ENCODE results near the gene ZNF346.

Gene ZNF346

DNA sequence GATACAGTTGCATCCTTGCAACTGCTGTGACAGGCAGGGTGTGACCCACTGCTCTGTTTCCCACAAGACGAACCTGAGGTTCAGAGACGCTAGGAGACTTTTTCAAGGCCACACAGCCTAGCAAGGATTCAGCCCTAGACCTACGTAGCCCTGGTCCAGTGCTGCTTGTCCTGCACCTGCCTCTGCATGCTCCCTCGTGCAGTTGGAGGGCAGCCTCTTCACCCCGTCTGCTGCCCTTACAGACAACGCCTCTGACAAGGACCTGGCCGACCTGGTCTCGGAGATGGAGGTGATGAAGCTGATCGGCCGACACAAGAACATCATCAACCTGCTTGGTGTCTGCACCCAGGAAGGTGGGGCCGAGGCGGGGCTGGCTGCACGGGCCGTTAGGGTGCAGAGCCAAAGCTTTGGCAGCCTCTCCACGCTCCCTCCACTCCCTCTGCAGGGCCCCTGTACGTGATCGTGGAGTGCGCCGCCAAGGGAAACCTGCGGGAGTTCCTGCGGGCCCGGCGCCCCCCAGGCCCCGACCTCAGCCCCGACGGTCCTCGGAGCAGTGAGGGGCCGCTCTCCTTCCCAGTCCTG is 72.7 kb downstream of the ZNF346 start:
- no peak for DNase-seq

DNA sequence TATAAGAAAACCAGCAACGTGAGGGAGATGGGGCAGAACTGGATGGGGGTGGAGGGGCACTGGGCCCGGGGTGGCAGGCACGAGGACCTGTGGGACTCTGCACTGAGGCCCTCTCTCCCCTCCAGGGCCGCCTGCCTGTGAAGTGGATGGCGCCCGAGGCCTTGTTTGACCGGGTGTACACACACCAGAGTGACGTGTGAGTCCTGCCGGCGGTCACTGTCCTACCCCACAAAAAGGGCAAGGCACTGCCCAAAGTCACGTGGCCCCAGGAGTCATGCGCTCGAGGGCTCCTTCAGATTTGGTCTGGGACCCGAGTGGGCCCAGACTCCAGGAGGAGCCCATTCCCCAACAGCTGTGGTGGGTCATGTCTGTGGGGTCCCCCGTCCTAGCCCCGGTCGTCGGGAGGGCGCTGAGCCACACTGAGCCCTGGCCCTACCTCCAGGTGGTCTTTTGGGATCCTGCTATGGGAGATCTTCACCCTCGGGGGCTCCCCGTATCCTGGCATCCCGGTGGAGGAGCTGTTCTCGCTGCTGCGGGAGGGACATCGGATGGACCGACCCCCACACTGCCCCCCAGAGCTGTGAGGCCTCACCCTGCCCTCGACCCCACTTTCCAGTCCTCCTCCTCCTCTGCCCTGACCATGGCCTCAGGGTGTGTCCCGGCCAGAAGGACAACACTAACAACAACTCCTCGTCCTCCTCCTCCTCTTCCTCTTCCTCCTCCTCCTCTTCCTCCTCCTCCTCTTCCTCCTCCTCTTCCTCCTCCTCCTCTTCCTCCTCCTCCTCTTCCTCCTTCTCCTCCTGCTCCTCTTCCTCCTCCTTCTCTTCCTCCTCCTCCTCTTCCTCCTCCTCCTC is 73.9 kb downstream of the ZNF346 start:
- DNase-seq: no peak

- no peak for DNase-seq
Measured at GRCh38 chr5:177097016-177097985, 74.8 kb downstream of the ZNF346 start.

GRCh38 chr5:177098120-177098469 is 75.6 kb downstream of the ZNF346 start:
- DNase-seq: no peak

DNA sequence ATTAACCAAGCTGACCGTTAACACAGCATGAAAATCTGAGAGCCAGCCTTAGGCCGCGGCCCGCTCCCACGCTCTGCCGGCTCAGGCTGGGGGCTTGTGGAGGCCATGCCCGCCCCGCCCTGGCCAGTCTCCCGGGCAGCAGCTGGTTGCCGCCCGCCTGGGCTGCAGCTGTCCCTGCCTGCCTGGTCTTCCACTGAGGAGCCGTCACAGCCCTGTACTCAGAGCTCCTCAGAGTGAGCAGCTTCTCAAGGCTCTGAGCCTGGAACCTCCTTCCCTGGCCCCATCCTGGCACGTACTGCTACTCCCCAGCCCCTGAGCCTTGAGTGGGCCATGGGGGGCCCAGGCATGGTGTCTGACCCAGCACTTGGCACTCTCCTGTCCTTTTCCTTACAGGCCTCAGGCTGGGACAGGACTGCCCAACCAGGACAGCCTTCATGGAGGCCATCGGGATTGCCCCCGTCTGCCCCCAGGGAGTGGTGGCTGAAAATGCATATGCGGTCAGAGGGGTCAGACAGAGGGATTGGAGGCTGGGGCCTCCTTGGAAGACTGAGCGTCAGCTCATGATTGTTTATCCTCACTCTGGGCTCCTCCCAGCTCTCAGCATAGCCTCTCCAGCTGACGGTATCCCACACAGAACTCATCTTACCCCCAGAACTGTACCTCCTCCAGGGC is 76.1 kb downstream of the ZNF346 start:
- no peak for DNase-seq

- no peak for DNase-seq
Measured at GRCh38 chr5:177099422-177100093, 77.1 kb downstream of the ZNF346 start.

GRCh38 chr5:177100714-177101121 is 78.2 kb downstream of the ZNF346 start:
- no peak for DNase-seq

- no peak for DNase-seq
Measured at GRCh38 chr5:177103523-177104253, 81.2 kb downstream of the ZNF346 start.

- no peak for DNase-seq
Measured at GRCh38 chr5:177105691-177106476, 83.4 kb downstream of the ZNF346 start.

DNA sequence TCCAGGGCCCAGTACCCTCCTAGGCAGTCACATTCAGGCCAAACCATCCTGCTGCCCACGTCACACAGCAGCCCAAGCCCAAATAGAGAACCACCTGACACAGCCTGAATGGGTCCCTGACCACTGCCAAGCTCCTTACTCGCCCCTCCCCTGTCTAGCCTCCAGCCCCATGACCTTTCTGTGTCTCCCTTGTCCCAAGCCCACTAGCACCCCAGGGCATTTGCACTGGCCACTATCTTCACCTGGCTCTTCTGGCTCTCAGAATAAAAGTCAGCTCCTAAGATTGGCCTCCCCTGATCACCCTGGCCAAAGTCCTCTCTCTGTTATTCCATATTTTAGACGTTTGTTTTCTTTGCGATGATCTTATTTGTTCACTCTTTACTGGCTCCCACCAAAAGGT is 84.7 kb downstream of the ZNF346 start:
- DNase-seq: no peak

DNA sequence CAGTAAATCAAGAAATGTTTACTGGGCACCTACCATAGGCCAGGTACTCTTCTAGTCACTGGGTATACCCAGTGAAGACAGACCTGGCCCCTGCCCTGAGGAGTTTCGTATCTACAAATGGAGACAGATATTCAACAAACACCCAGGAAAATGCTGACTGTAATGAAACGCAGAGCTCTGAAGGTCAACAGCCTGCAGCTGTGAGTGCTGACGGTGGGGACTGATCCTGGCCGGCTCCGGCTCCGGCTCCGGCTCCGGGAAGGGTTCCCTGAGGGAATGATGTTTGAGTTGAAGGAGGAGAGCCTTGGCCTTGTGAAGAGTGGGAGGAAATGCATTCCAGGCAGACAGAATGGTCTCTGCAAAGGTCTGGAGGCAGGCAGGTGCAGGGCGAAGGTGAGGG is 87.3 kb downstream of the ZNF346 start:
- no peak for DNase-seq

GRCh38 chr5:177111720-177112394 is 89.4 kb downstream of the ZNF346 start:
- no peak for DNase-seq

DNA sequence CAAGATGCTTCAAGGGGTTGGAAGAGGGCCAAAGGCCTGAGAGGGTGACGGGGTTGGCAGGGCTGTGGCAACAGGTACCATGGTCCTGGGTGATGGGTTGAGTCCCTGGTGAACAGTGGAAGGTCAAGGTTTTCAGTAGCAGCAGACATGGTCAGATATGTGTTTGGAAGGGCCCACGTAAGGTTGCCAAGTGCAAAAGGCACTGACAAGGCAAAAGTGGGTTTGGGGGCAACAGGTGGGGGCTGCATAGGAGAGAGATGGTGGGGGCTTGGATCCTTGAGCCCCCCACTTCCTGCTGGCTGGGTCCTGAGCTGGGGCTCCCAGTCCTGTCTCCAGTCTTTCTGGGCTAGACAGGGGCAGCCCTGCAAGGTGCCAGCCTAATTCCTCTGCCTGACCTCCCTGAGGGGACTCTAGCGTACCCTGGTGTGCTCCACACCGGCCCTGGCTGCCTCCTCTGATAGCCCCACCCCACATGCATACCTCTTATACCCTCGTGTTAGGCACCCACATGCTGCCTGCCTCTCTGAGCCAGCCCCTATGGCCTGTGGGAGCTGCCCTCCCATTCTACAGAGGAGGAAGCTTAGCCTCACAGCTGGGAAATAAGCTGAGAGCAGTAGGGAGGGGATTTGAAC is 90.2 kb downstream of the ZNF346 start:
- DNase-seq: no peak

GRCh38 chr5:177113566-177114424 is 91.3 kb downstream of the ZNF346 start:
- DNase-seq: peak; percentile 59

GRCh38 chr5:177116631-177117373 is 94.3 kb downstream of the ZNF346 start:
- no peak for DNase-seq

DNA sequence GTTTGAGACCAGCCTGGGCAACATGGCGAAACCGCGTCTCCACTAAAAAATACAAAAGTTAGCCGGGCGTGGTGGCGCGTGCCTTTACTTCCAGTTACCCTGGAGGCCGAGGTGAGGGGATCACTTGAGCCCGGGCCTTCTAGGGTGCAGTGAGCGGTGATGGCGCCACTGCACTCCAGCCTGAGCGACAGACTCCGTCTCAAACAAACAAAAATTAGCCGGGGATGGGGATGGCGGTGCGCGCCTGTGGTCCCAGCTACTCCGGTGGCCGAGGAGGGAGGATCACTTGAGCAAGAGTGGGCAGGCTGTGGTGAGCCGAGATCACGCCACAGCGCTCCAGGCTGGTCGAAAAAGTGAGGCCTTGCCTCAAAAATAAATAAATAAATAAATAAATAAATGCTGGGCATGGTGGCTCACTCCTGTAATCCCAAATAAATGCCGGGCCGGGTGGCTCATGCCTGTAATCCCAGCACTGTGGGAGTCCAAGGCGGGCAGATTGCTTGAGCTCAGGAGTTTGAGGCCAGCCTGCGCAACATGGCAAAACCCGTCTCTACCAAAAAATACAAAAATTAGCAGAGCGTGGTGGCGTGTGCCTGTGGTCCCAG is 95.0 kb downstream of the ZNF346 start:
- DNase-seq: no peak

DNA sequence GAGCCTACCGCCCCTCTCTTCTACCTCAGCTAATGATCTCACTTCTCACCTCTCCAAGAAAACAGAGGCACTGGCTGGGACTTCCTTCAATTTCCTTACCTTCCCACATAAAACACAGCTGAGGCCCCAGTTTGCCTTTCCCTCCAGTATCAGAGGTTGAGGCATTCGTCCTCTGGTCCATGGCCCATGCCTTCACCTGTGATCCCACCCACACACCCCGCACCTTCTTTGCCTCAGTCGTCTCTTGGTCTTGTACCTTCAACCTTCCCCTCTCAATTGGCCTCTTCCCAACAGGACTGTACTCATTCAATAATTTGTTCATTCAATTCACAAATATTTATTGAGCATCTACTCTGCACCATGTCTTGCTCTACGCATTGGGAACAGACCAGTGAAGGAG is 100.1 kb downstream of the ZNF346 start:
- no peak for DNase-seq
